GM12878 (cell line): ENCODE results near the gene FBXO5.

Experiments
- CHD1 ChIP-seq: IDR thresholded peaks from 2 replicates; pipeline ENCODE4 v1.6.1; 2012; ENCODE audit warnings: low read depth, low read length, improper control_type of control experiment
- JUND ChIP-seq: IDR thresholded peaks from 2 replicates; pipeline ENCODE4 v1.6.1; 2012; ENCODE audit warnings: low read depth, mild to moderate bottlenecking, low read length, improper control_type of control experiment, moderate library complexity
- TF ChIP-seq, protein P1 (sequence below), 3 experiments: IDR thresholded peaks in 2 of 3; conservative IDR thresholded peaks in 1 of 3; 2 replicates each; pipeline ENCODE4 v1.5.1; 2011; ENCODE audit warnings: low read depth in 3 of 3, low read length in 3 of 3, mild to moderate bottlenecking in 3 of 3, control low read depth in 2 of 3, moderate library complexity in 2 of 3, inconsistent platforms in 1 of 3, mixed read lengths in 1 of 3; ENCODE audit not compliant: control insufficient read depth in 2 of 3, insufficient read depth in 1 of 3; ENCODE audit errors: extremely low read depth in 1 of 3

DNA sequence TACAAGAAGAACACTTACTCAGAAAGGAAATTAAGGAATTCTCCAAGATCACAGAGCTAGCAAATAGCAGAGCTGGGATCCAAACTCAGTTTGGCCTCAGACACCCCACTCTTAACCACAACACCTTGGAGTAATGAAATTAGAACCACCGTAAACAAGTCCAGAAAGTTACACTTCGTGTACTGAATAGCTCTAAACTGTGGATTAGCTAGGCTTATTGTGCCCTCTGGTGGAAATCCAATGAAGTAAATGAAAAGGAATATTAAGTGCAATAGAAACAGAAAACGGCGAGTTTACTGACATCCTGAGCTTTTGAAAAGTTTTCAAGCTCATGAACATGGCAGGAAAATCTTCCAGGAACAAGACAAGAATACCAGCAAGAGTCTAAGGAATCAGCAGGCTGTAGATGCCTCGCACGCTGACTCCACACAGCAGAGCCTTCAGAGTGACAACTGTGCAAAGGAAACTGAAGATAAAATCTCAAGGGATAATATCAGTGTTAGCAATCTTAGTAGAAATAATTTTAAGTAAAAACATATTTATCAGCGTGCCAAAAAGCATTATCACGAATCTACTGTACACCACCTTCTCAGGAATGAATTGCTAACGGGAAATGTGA lies 34.6 kb downstream of the FBXO5 start:
- TF ChIP-seq CHD1, result no peak
- no peak for TF ChIP-seq JUND
- TF ChIP-seq, protein P1, sequence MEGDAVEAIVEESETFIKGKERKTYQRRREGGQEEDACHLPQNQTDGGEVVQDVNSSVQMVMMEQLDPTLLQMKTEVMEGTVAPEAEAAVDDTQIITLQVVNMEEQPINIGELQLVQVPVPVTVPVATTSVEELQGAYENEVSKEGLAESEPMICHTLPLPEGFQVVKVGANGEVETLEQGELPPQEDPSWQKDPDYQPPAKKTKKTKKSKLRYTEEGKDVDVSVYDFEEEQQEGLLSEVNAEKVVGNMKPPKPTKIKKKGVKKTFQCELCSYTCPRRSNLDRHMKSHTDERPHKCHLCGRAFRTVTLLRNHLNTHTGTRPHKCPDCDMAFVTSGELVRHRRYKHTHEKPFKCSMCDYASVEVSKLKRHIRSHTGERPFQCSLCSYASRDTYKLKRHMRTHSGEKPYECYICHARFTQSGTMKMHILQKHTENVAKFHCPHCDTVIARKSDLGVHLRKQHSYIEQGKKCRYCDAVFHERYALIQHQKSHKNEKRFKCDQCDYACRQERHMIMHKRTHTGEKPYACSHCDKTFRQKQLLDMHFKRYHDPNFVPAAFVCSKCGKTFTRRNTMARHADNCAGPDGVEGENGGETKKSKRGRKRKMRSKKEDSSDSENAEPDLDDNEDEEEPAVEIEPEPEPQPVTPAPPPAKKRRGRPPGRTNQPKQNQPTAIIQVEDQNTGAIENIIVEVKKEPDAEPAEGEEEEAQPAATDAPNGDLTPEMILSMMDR (IDR thresholded peaks at IDR 0.05 in 2 of 3, conservative IDR thresholded peaks at IDR 0.05 in 1 of 3; ENCODE audit: control insufficient read depth in 2 of 3, extremely low read depth in 1 of 3, insufficient read depth in 1 of 3, low read depth in 3 of 3, low read length in 3 of 3), result peak; percentile 54 to 62 (median 60)
